Panc1 (cell line): ENCODE data around the gene GBE1. TPM values are rescaled to one million over a fixed set of nuclear protein-coding genes. Genes with fewer than 3 reads are reported as not detected.

Experiments used
- ATAC-seq: fragments of 200-7000 bp; cut with Tn5 transposase; 2 replicates; pipeline ENCODE4 v1.9.1; 2020; ENCODE audit warnings: mild to moderate bottlenecking, moderate library complexity
- BruUV-seq: library from RNA; stranded (reverse); fragments of 400-500 nt; replicated peaks from 2 replicates; lab custom pipeline; 2021; lab: Mats Ljungman, UMichigan
- CTCF ChIA-PET: fragments of 300-600 bp; sonication (Branson Sonifier 250); formaldehyde crosslinking; loops from one replicate; lab custom pipeline; 2022; ENCODE audit warnings: antibody characterized with exemption; lab: Charles Lee
- POLR2A ChIA-PET: fragments of 300-600 bp; sonication (Branson Sonifier 250); formaldehyde crosslinking; loops from one replicate; lab custom pipeline; 2022; ENCODE audit warnings: antibody characterized with exemption; lab: Charles Lee
- DNase-seq: peaks from one replicate; pipeline ENCODE4 v3.0.0-alpha.2; 2010; ENCODE audit warnings: low read depth, low spot score
- H3K27ac ChIP-seq: 2 replicates; pipeline ENCODE4 v1.5.1; 2011; ENCODE audit warnings: mild to moderate bottlenecking, low read length, inconsistent platforms
- H3K27me3 ChIP-seq: fragments of 200-500 bp; sonication (Bioruptor generic); 2 replicates; pipeline ENCODE4 v1.6.0; 2014; ENCODE audit warnings: low read length, inconsistent platforms; ENCODE audit not compliant: control insufficient read depth, insufficient read depth
- H3K36me3 ChIP-seq: fragments of 200-500 bp; sonication (Bioruptor generic); 2 replicates; pipeline ENCODE4 v1.5.1; 2014; ENCODE audit warnings: inconsistent platforms, mild to moderate bottlenecking, low read length, moderate library complexity; ENCODE audit not compliant: control insufficient read depth, insufficient read depth
- H3K4me1 ChIP-seq: 2 replicates; pipeline ENCODE4 v1.5.1; 2011; ENCODE audit warnings: inconsistent platforms, mild to moderate bottlenecking, low read length, moderate library complexity; ENCODE audit not compliant: control insufficient read depth, insufficient read depth
- H3K4me3 ChIP-seq, 2 experiments: 2 replicates each; pipeline ENCODE4 v1.5.1; 2011 to 2012; ENCODE audit warnings: low read depth in 2 of 2, low read length in 2 of 2, mild to moderate bottlenecking in 2 of 2, inconsistent platforms in 1 of 2, moderate library complexity in 1 of 2
- H3K9me3 ChIP-seq: fragments of 200-500 bp; sonication (Bioruptor generic); 2 replicates; pipeline ENCODE4 v1.5.1; 2014; ENCODE audit warnings: low read depth, mild to moderate bottlenecking, inconsistent platforms, low read length, moderate library complexity; ENCODE audit not compliant: control insufficient read depth, insufficient read depth
- POLR2AphosphoS5 ChIP-seq: IDR thresholded peaks from 2 replicates; pipeline ENCODE4 v1.6.1; 2012; ENCODE audit warnings: mild to moderate bottlenecking, low read depth, low read length, moderate library complexity
- REST ChIP-seq, 2 experiments: IDR thresholded peaks; 2 replicates each; pipeline ENCODE4 v1.6.1; 2011 to 2012; ENCODE audit warnings: low read depth in 2 of 2, control low read depth in 1 of 2, low read length in 1 of 2, mild to moderate bottlenecking in 1 of 2, moderate library complexity in 1 of 2; ENCODE audit not compliant: insufficient read depth in 1 of 2
- SIN3A ChIP-seq: IDR thresholded peaks from 2 replicates; pipeline ENCODE4 v1.6.1; 2012; ENCODE audit warnings: low read depth, mild to moderate bottlenecking, low read length, moderate library complexity, borderline replicate concordance; ENCODE audit not compliant: insufficient read depth
- TCF7L2 ChIP-seq: IDR thresholded peaks from 2 replicates; pipeline ENCODE4 v1.6.1; 2011; ENCODE audit warnings: mild to moderate bottlenecking, low read depth, low read length, inconsistent platforms
- in situ Hi-C: cut with HindIII; loops from 2 replicates; pipeline ENCODE4 v1.10.0; 2016; ENCODE audit warnings: low sequenced_read_pairs, low pct_unique_long_range_greater_than_20kb
- intact Hi-C: fragments of 100-400 bp; cut with micrococcal nuclease; formaldehyde crosslinking; loops from one replicate; pipeline ENCODE4 v1.10.0; 2022; ENCODE audit not compliant: unreplicated experiment
- total RNA-seq: library from RNA; stranded (reverse); gene quantifications from one replicate; pipeline ENCODE4 v1.2.1, GENCODE V29; 2021; ENCODE audit not compliant: unreplicated experiment
- TF ChIP-seq, protein P1 (sequence below): fragments of 450-650 bp; IDR thresholded peaks from 2 replicates; pipeline ENCODE4 v1.5.1; 2017; ENCODE audit warnings: mild to moderate bottlenecking

GBE1 gene
- total RNA-seq, 1 experiment from 2014 or later, result 30.4 TPM

GRCh38 chr3:81709606-81710005 is 51.8 kb downstream of the GBE1 start:
- POLR2A ChIA-PET, result no interaction called here
- intact Hi-C loops (no loop called here), in situ Hi-C loops (no loop called here)
- ATAC-seq (no peak), DNase-seq (no peak)
- no peaks in the 10 kb centered on the region; the same call in 1 of the 2 replicates for H3K4me1 ChIP-seq
- H3K4me3 ChIP-seq, result no peak overlapping the region
- H3K27me3 ChIP-seq, result no peaks in the 10 kb centered on the region
- BruUV-seq, result no TSS peak
- no peak overlapping the region for H3K27ac ChIP-seq
- TF ChIP-seq TCF7L2 (no peak), SIN3A (no peak), REST (IDR thresholded peaks at IDR 0.05; ENCODE audit: insufficient read depth in 1 of 2, low read depth in 2 of 2, low read length in 1 of 2) (no peak), POLR2AphosphoS5 (no peak)
- TF ChIP-seq, protein P1, sequence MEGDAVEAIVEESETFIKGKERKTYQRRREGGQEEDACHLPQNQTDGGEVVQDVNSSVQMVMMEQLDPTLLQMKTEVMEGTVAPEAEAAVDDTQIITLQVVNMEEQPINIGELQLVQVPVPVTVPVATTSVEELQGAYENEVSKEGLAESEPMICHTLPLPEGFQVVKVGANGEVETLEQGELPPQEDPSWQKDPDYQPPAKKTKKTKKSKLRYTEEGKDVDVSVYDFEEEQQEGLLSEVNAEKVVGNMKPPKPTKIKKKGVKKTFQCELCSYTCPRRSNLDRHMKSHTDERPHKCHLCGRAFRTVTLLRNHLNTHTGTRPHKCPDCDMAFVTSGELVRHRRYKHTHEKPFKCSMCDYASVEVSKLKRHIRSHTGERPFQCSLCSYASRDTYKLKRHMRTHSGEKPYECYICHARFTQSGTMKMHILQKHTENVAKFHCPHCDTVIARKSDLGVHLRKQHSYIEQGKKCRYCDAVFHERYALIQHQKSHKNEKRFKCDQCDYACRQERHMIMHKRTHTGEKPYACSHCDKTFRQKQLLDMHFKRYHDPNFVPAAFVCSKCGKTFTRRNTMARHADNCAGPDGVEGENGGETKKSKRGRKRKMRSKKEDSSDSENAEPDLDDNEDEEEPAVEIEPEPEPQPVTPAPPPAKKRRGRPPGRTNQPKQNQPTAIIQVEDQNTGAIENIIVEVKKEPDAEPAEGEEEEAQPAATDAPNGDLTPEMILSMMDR, result no peak
- H3K9me3 ChIP-seq, result no peaks in the 10 kb centered on the region
- CTCF ChIA-PET, result no interaction called here
- H3K36me3 ChIP-seq, result no peaks in the 10 kb centered on the region

GRCh38 chr3:81707996-81708395 is 53.4 kb downstream of the GBE1 start:
- H3K9me3 ChIP-seq, result no peaks in the 10 kb centered on the region
- intact Hi-C loops (no loop called here), in situ Hi-C loops (no loop called here)
- H3K27me3 ChIP-seq, result no peaks in the 10 kb centered on the region
- ChIA-PET POLR2A (no interaction called here), CTCF (no interaction called here)
- no peaks in the 10 kb centered on the region for H3K36me3 ChIP-seq
- no peaks in the 10 kb centered on the region; the same call in 1 of the 2 replicates for H3K4me1 ChIP-seq
- DNase-seq, result no peak
- no peak for ATAC-seq
- no peak overlapping the region for H3K4me3 ChIP-seq
- TF ChIP-seq SIN3A (no peak), POLR2AphosphoS5 (no peak), REST (IDR thresholded peaks at IDR 0.05; ENCODE audit: insufficient read depth in 1 of 2, low read depth in 2 of 2, low read length in 1 of 2) (no peak), TCF7L2 (no peak)
- TF ChIP-seq, protein P1, result no peak
- H3K27ac ChIP-seq, result no peak overlapping the region
- BruUV-seq, result no TSS peak
